GM23248 (cell line): ENCODE data around the gene NKX1-1.

Experiments
- EZH2 ChIP-seq: fragments of 200-600 bp; sonication (generic); IDR thresholded peaks from 2 replicates; pipeline ENCODE4 v1.6.1; 2018; ENCODE audit warnings: antibody characterized with exemption, mild to moderate bottlenecking; ENCODE audit not compliant: insufficient read depth, poor library complexity, severe bottlenecking
- EZH2phosphoT487 ChIP-seq: fragments of 200-600 bp; sonication (generic); IDR thresholded peaks from 2 replicates; pipeline ENCODE4 v1.6.1; 2018; ENCODE audit warnings: antibody characterized with exemption, moderate library complexity, mild to moderate bottlenecking, low read depth; ENCODE audit not compliant: insufficient read depth

GRCh38 chr4:1369479-1370079, 36.7 kb downstream of the NKX1-1 start:
- no peak for TF ChIP-seq EZH2phosphoT487
- no peak for TF ChIP-seq EZH2
